Transverse colon (tissue), 4 donors: Measurements from ENCODE around the gene KCTD1.

Source experiments
- CTCF ChIP-seq, 5 experiments: fragments of 200-600 bp in 3 of 5; fragments of 450-650 bp in 2 of 5; sonication (generic) in 3 of 5; IDR thresholded peaks; 1 replicate in 2 of 5; 2 replicates in 3 of 5; pipeline ENCODE4 v1.5.1; 2016 to 2017; ENCODE audit warnings: antibody characterized with exemption in 5 of 5, inconsistent platforms in 3 of 5, mild to moderate bottlenecking in 2 of 5, moderate library complexity in 1 of 5
- POLR2A ChIP-seq: fragments of 450-650 bp; IDR thresholded peaks from one replicate; pipeline ENCODE4 v1.6.1; 2016; ENCODE audit warnings: antibody characterized with exemption, mild to moderate bottlenecking, moderate library complexity
- POLR2AphosphoS5 ChIP-seq, 3 donors: sonication (generic); formaldehyde crosslinking; IDR thresholded peaks; one replicate each; pipeline ENCODE4 v1.6.1; 2016; ENCODE audit warnings: antibody characterized with exemption in 3 of 3

DNA sequence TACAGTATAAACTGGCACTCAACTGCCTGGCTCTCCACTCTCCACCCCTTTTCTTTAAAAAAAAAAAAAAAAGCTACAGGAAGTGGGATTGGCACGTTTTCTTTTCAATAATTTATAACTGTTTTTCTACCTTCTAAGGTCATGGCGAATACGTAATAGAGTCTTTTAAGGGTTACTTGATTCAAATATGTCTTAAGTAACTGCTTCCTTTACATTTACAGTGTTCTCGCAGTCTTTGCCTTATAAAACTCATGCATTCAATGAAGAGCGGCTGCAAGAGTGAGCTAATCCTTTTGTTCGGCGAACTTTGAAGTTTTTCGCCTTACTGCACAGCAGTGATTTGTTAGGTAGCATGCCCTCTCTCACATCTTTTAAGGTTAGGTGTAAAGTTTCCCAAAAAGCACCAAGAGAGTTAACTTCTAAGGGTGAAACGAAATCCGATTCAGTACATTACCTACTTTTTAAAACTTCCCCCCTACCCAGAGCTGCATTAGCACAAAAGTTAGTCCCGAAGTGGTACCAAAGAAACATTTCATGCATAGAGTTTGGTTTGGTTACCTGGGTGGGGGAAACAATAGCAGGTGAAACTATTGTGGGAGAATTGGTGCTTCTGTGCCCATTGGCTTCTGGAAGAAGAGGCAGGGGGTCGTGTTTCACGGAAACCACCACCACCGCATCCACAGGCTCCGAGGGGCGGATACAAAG, 2.0 kb downstream of the KCTD1 start:
- TF ChIP-seq POLR2AphosphoS5 (IDR thresholded peaks at IDR 0.05) = no peak
- TF ChIP-seq CTCF (IDR thresholded peaks at IDR 0.05) = no peak
- no peak for TF ChIP-seq POLR2A
